GM19452 (cell line): ENCODE measurements around the gene VPS9D1.
"Not testable (repeated sequence)": the region's sequence is repeated elsewhere in the genome, so short reads cannot be mapped to it uniquely, and the experiment has no call there.

Experiments used
- ATAC-seq: cut with Tn5 transposase; IDR thresholded peaks from one replicate; pipeline ENCODE4 v1.9.1; 2021; ENCODE audit not compliant: unreplicated experiment

The VPS9D1 gene

DNA sequence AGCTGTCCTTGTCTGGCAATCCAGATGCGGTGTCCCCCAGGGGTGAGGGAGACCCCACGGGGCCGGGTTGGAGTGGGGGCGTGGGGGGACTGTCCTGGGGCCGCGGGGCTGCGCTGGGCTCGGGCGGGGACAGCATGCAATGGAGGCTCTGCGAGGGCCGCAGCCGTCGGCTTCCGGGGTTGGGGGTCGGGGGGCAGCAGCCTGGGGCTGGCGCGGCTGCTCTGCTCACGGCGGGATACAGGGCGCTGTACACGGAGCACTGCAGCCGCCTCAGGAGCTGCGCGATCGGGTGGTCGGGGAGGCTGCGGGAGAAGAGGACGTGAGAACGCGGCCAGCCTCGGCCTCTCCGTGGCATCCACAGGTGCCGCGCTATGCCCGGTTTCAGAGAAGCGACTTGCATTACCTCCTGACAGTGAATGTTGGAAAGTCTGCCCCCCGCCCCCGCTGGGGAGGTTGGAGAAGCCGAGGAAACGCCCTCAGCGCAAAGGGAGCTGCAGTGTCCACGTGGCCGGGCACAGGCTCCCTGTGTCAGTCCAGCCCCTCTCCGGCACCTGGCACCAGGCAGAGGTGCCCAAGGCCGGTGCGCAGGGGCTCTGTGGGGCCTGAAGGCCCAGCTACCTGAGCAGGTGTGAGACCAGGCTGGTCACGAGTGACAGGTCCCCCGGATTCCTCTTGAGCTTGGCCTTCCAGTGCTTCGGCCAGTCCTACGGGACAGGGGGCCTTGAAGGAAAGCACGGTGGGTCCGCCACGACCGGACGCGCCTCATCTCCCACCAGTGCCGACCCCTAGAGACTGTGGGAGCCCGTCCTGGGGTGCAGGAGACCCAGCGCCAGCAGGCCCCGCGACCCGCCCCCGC is 9.8 kb downstream of the VPS9D1 start:
- no peak for ATAC-seq

DNA sequence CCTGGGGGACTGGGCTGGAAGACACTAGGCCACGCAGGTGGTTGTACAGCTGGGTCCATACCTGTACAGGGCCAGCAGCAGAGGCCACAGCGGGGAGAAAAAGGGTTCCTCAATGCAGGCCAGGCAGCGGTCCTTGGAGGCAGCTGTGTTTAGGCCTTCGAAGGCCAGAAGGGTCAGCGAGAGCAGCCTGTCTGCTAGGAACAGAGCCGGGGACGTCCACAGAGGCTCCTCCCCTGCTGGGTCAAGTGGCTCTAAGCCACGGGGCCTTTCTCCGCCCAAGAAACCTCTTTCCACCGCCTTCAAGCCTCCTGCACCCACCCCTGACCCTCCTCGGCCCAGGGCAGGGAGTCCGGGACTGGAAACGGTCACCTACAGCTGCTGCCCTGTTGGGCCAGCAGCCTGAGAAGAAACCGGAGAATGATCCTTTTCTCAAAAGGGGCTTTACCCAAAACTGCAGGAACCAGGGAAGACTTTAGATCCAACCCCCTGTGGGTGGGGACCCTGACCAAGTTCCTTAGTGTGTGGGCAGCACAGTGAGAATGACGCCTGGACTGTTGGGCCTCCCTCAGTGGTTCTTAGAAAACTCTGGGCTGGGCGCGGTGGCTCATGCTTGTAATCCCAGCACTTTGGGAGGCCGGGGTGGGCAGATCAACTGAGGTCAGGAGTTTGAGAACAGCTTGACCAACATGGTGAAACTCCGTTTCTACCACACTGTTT is 10.8 kb downstream of the VPS9D1 start:
- no peak for ATAC-seq

DNA sequence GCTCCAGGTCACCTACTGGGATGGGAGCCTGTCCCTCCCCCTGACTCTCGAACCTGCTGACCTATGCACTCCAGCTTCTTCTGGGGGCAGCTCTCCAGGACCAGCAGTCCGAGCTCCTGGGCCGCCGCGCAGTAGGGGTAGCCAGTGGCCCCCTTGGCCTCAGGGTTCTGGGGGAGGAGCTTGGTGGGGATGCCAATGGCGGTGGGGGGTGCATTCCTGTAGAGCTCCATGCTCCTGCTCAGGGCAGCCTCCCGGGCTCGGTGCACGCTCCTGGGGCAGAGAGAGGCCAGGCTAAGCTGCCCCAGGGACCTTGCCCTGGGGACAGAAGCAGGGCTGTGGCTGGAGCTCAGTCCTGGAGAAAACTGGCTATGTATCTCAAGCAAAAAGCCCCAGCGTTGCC is 11.5 kb downstream of the VPS9D1 start:
- ATAC-seq = no peak

DNA sequence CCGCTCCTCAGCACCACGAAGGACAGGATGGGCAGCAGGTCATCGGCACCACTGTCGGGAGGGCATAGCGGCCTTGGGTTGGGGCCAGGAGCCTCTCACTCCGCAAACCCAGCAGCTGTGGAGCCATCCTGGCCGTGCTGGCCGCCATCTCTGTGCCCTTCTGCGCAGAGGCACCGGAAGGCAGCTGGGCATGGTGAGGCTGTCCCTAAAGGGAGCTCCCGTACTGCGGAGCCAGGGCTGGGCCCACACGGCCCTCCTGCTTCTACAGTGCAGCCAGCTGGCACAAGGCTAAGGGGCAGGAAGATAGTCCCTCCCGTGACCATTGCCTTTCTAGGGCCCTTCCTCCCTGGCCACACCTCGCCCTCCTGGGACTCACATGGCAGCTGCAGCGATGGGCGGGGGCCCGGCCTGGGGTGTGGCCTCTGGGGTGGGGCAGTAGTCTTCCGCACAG is 12.2 kb downstream of the VPS9D1 start:
- no peak for ATAC-seq

DNA sequence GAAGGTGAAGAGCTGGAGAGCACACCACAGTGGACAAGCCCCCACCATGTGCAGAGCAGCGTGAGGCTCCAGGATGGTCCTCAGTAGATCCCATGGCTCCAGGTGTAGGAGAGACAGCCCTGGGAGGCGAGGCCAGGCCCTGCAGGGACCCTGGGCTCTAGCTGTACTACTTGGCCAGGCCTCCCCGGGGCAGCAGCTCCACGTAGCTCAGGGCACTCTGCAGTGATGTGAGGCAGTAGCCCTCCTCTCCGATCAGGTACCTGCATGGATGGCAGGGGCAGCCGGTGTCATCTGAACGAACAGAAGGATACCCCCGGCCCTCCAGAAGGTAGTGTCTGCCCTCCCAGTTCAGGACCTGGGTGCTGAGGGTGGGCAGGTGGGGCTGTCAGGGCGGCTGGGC is 13.0 kb downstream of the VPS9D1 start:
- ATAC-seq = no peak

DNA sequence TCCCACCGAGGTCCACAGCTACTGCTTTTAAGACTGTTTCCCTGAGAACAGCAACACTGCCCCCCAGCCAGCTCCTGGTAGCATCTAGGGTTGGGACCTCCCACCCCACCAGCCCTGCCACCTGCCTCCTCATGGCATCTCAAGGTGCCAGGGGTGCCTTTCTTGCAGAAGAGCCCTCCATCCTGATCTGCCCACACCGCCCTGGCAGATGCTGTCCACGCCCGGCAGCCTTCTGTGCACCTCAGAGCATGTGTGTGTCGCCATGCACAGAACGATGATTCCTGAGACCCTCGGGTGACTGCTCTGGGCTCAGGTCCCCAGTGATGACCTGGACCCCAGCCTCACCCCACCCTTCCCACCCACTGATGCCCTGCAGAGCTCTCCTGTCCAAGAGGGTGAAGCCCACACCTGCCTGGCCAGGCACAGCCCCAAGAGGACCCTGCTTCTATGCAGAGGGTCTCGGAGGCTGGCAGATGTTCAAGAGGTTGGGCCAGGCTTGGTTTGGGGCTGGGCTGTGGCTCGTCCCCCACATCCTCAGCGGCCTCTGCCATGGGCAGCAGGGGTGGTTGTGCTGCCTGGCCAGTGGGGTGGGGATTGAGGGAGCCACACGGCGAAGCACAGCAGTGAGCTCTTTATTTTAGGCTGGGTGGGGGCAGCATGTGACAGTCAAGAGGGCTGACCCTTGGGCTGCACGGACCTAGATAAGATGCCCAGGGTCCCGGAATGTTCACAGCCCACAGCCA is 14.0 kb downstream of the VPS9D1 start:
- ATAC-seq = no peak

DNA sequence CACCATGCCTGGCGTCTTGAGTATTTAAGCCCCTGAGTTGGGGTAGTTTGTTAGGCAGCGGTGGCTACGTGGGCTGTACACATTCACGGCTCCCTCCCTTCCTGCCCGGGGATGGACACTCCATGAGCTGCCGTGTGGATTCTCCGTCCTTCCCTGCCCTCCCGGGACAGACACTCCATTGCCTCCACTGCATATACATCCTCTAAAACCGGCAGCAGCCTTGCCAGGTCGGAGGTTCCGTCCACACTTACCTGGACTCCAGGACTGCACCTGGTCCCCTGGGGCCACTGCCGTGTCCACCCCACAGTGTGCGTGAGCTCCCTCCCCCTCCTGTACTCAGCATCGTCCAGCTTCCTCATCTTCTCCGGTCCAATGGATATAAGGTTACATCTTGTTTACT is 15.7 kb downstream of the VPS9D1 start:
- no peak for ATAC-seq

DNA sequence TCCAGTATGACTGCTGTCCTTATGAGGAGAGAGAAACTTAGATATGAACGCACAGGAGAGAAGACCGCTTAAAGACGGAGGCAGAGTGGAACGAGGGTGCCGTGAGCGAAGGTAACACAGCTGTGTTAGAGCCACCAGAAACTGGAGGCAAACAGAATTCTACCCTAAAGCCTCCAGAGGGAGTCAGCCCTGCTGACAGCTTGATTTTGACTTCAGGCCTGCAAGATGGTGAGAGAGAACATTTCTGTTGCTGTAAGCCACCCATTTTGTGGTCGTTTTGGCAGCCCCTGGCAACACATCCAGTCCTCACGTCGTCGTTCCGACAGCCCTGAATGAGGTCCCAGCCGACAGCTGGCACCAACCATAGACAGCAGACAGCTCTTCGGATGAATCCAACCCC is 16.4 kb downstream of the VPS9D1 start:
- ATAC-seq = no peak

DNA sequence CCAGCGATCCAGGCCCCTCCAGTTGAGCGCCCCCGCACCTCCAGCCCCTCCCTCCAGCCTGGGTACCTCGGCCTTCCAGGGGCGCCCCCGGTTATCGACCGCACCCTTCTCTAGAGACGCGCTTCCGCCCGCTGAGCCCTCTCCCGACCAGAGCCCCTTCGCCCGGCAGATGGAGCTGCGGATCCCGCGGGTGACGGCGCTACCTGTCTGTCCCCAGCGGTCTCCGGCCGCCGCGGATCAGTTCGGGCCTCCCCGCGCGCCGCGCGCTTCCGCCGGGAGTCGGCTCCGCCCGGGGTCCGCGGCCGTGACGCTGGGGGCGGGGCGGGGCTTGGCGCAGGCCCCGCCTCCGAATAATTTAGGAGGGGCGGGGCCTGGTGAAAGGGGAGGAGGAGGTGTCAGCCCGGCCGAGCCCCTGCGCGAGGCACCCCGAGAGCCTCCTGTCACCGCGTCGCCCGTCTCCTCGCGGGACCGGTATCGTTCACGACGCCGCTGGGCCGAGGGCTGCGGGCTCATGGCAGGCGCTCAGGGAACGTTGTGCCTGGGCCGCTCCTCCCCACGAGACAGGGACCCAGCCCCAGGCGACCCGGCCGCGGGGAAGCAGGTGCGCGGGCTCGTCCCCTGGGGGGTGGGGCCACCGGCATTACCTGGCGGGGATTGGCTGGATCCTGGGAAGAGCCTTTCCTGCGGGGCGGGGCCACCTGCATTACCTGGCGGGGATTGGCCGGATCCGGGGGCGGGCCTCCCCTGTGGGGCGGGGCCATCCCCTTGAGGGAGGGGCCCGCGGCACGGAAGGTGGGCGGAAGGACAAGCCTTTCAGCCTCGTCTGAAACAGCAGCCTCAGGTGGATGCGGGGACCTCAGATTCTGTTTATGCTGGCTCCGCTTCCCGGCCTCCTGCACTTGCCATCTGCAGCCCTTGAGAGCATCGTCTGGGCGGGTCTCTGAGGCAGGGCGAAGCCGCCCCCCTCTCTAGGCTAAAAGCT is 19.0 kb downstream of the VPS9D1 start, which contains the start of gene SPATA2L:
Gene SPATA2L (minus strand): TSS at position 281 of the 982 bp plus-strand sequence. CDS start 473 bp downstream, outside the sequence.
- ATAC-seq = peak; percentile 70

DNA sequence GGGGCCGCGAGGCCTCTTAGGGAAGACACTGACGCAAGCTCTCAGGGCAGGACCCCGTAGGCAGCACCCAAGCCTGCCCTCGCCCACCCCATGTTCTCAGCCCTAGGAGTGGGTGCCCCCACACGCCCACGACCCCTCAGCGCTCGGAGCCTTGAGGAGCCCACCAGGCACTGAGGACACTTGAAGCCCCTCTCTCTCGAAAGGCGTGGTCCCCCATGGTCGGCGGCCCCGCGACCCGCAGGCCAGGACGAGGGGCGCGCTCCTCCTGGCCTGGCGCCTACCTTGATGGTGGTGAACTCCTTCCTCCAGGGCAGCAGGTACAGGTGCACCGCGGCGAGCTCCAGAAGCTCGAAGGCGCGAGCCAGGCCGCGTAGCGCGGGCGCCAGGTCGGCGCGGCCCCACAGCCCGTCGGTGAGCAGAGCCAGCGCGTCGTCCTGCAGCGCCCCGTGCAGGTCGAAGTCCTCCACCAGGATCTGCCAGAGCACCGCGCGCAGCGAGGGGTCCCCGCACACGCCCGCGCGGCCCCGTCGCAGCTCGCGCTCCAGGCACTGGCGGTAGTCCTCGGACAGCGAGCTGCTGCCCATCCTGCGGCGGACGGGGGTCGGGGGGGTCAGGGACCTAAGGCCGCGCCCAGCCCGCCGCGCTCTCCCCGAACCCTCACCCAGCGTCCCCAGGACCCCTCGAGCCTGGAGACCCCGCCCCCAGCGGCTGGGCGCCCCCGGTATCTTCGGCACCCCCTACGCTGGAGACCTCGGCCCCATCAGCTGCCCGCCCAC is 19.9 kb downstream of the VPS9D1 start:
- ATAC-seq = peak; percentile 12

DNA sequence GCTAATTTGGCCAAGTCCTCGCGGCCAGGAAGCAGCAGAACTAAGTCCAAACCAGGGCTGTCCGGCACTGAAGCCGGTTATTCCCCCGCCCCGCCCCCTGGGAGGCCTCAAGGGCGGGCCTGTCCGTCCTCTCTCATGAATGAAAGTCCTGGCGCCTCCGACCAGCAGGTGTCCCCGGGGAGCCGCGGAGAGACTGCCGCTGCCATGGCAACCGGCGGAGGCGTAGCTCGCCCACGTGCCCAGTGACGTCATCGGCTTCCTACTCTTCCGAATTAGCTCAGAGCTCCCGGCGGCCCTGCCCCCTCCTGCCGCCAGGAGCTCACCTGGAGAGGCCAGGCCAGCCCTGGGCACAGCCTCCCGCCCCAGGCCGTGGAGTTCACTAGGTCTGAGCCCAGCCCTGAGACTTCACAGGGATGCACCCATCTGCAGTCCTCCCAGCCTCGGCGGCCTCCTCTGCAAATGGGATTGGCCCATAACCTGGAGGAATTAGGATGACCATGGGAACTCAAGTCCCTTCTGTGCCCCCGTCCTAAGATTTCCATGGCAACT is 20.5 kb downstream of the VPS9D1 start:
- peak; percentile 28 for ATAC-seq

DNA sequence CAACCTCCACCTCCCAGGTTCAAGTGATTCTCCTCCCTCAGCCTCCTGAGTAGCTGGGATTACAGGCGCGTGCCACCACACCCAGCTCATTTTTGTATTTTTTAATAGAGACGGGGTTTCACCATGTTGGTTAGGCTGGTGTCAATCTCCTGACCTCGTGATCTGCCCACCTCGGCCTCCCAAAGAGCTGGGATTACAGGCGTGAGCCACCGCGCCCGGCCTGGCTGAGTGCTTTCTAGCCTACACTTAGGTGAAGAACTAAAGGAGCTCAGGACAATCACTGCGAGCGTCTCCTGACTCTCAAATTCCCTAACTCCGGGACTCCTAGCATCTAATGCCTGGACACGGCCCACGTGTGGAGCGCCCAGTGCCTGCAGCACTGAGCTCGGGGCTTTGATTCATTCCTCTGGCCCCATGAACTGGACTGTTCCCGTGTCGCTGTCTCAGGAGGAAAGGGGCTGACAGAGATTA is 21.0 kb downstream of the VPS9D1 start:
- ATAC-seq = not testable (repeated sequence)

DNA sequence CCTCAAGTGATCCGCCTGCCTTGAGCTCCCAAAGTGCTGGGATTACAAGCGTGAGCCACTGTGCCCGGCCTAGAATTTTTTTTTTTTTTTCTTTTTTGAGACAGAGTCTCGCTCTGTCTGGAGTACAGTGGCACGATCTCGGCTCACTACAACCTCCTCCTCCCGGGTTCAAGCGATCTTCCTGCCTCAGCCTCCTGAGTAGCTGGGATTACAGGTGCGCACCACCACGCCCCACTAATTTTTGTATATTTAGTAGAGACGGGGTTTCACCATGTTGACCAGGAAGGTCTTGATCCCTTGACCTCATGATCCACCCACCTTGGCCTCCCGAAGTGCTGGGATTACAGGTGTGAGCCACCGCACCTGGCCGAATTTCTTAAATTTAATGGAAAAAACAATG is 22.0 kb downstream of the VPS9D1 start:
- not testable (repeated sequence) for ATAC-seq

DNA sequence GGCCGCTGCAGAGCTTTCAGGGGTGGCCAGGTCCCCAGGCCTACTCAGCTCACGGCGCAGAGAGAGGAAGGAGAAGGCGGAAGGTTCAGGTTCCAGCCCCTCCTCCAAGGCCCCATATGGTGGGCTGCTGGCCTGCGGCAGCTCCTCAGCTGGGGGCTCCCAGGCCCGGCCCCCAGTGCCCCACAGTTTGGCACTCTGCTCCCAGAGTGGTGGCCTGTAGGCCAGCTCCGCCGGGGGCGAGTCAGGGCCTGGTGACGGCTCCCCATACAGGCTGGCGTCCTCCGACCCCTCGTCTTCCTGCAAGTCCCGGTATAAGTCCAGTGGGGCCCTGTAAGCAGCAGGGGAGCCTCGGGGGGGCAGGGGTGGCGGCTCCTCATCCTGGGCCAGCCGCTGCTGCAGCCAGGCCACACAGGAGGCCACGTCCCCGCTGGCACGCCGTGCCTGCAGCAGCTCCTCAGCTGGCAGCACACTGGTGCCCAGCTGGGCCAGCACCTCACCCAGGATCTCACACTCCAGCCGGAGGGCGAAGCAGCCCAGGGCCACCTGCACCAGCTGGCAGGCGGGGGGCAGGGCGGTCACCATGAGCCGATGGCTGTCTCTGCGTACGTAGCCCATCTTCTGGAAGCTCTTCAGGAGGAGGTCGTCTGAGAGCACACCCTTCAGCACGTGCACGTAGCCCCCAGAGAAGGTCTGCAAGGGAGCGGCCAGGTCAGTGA is 22.9 kb downstream of the VPS9D1 start:
- no peak for ATAC-seq

DNA sequence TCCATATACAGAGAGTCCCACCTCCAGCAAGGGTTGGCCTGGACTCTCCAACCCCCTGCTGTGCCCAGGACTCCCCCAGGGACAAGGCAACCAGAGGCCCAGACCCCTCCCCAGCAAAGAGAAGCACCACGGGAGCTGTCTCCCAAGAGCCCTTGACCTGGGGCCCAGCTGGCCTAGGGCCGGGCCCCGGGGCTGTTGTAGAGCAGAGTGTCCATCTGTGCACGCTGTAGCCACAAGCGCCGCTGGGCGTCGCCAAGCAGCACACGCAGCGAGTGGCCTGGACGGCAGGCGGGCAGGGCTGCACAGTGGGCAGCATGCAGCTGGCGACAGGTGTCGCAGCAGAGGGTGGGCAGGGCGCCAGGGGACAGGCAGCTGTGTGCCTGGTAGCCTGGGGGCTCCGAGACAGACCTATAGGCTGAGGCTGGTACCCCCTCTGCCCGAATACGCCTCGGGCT is 23.5 kb downstream of the VPS9D1 start:
- ATAC-seq = no peak

DNA sequence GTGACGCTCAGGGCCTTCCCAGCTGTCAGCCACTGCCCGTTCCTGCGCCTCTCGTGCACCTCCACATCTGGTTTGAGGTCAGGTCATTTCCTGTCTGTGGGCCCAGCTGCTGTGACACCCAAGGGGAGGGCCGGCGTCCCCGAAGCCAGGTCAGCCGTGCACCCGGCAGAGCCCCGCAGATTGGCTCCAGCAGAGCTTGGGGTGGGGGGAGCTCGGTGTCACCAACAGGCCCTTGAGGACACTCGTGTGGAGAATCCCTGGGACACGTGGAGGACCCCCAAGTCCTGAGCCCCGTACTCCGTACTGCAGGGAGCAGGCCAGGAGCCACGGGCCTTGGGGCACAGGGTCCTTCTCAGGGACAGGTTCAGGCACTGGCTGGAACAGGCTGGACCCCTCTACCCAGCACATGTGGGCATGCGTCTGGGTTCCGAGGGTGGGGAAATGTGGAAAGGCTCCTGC is 24.0 kb downstream of the VPS9D1 start:
- ATAC-seq = no peak

DNA sequence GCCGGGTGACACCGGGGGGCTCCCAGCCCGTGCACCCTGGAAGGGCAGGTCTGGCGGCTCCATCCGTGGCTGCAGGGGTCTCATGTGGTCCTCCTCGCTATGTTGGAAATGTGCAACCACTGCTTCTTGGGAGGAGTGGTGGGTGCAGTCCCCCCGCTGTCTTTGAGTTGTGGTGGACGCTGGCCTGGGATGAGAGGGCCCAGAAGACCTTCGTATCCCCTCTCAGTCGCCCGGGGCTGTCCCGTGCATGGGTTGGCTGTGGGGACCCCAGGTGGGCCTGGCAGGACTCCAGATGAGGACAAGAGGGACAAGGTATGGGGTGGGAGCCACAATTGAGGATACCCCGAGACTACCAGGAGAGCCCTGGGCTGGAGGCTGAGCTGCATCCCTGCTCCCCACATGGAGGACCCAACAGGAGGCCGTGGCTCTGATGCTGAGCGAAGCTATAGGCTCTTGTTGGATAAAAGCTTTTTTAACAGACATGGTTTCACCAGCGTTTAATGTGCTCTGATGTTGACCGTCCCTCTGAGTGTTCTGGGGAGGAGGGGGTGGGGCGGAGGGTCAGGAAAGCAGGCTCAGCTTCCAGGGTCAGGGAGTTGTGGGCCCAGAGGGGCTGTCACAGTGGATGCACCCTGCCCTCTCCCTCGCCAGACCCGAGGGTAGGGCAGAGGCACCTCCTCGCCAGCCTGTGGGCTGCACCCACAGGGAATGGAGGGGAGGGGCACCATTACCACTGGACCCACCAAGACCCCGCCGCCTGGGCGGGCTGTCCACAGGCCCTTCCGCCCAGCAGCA is 24.6 kb downstream of the VPS9D1 start:
- ATAC-seq = no peak
